ENCODE data around the gene NCF4.

NCF4 gene

GRCh38 chr22:36924151-36924698 lies 63.4 kb downstream of the NCF4 start:
- no peak for DNase-seq

- DNase-seq: no peak
Observed at GRCh38 chr22:36925388-36926290, 64.8 kb downstream of the NCF4 start.

- DNase-seq: no peak
Observed at GRCh38 chr22:36926309-36926708, 65.5 kb downstream of the NCF4 start.

GRCh38 chr22:36926721-36927435 lies 66.1 kb downstream of the NCF4 start:
- no peak for DNase-seq

Data from T1000 (cell line).